Kidney (tissue), 14 donors: Measurements from ENCODE around the gene SCAI. TPM values are rescaled to one million over a fixed set of nuclear protein-coding genes. Genes with fewer than 3 reads are reported as not detected.

Experiments
- DNase-seq, 5 donors: peaks; one replicate each; pipeline ENCODE4 v3.0.0-alpha.2; 2013 to 2020
- FAIRE-seq: peaks from 2 replicates; lab custom pipeline; 2012; peaks lifted over from hg19 to GRCh38; lab: Jason Lieb, UNC
- H3K27ac ChIP-seq, 2 donors: one replicate each; pipeline ENCODE4 v1.7.0; 2013; ENCODE audit warnings: low read depth in 2 of 2, low read length in 2 of 2, inconsistent platforms in 1 of 2
- H3K27me3 ChIP-seq: one replicate; pipeline ENCODE4 v1.7.1; 2013; ENCODE audit warnings: low read length, inconsistent platforms; ENCODE audit not compliant: control insufficient read depth, insufficient read depth
- H3K36me3 ChIP-seq, 3 donors: one replicate each; pipeline versions ENCODE4 v1.7.0 to v1.7.1; 2013; ENCODE audit warnings: low read length in 3 of 3, control low read depth in 1 of 3, inconsistent platforms in 1 of 3; ENCODE audit not compliant: insufficient read depth in 3 of 3, control insufficient read depth in 2 of 3
- H3K4me1 ChIP-seq, 3 donors: one replicate each; pipeline versions ENCODE4 v1.7.0 to v1.7.1; 2013; ENCODE audit warnings: low read length in 3 of 3, inconsistent platforms in 1 of 3, low read depth in 1 of 3; ENCODE audit not compliant: control insufficient read depth in 2 of 3, insufficient read depth in 2 of 3
- H3K4me3 ChIP-seq, 3 donors: one replicate each; pipeline versions ENCODE4 v1.7.0 to v1.8.1; 2013; ENCODE audit warnings: low read length in 3 of 3, control low read depth in 1 of 3, inconsistent platforms in 1 of 3
- H3K9ac ChIP-seq, 3 donors: one replicate each; pipeline versions ENCODE4 v1.7.0 to v1.7.1; 2013; ENCODE audit warnings: low read length in 3 of 3, control low read depth in 1 of 3, inconsistent platforms in 1 of 3
- H3K9me3 ChIP-seq, 3 donors: one replicate each; pipeline versions ENCODE4 v1.7.0 to v1.7.1; 2013; ENCODE audit warnings: low read length in 3 of 3, control low read depth in 1 of 3, inconsistent platforms in 1 of 3; ENCODE audit not compliant: control insufficient read depth in 2 of 3, insufficient read depth in 1 of 3
- intact Hi-C: fragments of 100-400 bp; cut with DNase I; formaldehyde crosslinking; loops from one replicate; pipeline ENCODE4 v1.11.1; 2022
- polyA plus RNA-seq: library from polyadenylated mRNA; stranded (reverse); fragments of 350-450 nt; fragmentation: Illumina TruSeq; extraction: RNeasy Lipid Tissue Mini Kit (QIAGEN cat#74804); gene quantifications from one replicate; pipeline ENCODE4 v1.2.3, GENCODE V29; 2014; ENCODE audit warnings: low read depth, low replicate concordance; ENCODE audit not compliant: insufficient read depth
- total RNA-seq: library from RNA; stranded (reverse); fragmentation: NEBNext Ultra II Directional; extraction: Animal tissue kit (Norgen Biotek cat#: 25700); gene quantifications from one replicate; pipeline ENCODE4 v1.2.1, GENCODE V29; 2021
- TF ChIP-seq, protein P1 (sequence below): IDR thresholded peaks from 3 replicates; pipeline ENCODE4 v1.5.1; 2012; ENCODE audit warnings: mild to moderate bottlenecking, moderate library complexity, borderline replicate concordance; ENCODE audit not compliant: insufficient read depth; ENCODE audit errors: extremely low read depth
- donor health status: control.
- donor health status: control.
- donor health status: control.
- donor health status: control.
- donor health status: control.
- donor health status: DM: yes; HTN: yes; CAD: no.
- donor health status: Normal renal cell carcinoma (clear cell type).

Gene SCAI
- total and polyA plus RNA-seq, 2 donors from 2014 or later, result 1.4 to 6.9 TPM

- H3K4me3 ChIP-seq, result peak within 1 kb of the TSS; percentile 93 to 97 (median 93)
- intact Hi-C loops, result no loop called here
- H3K9me3 ChIP-seq, result no peaks in the 10 kb centered on the region
- H3K27ac ChIP-seq, result peak within 1 kb of the TSS; percentile 93 to 95
- no peak for FAIRE-seq
- TF ChIP-seq, protein P1, sequence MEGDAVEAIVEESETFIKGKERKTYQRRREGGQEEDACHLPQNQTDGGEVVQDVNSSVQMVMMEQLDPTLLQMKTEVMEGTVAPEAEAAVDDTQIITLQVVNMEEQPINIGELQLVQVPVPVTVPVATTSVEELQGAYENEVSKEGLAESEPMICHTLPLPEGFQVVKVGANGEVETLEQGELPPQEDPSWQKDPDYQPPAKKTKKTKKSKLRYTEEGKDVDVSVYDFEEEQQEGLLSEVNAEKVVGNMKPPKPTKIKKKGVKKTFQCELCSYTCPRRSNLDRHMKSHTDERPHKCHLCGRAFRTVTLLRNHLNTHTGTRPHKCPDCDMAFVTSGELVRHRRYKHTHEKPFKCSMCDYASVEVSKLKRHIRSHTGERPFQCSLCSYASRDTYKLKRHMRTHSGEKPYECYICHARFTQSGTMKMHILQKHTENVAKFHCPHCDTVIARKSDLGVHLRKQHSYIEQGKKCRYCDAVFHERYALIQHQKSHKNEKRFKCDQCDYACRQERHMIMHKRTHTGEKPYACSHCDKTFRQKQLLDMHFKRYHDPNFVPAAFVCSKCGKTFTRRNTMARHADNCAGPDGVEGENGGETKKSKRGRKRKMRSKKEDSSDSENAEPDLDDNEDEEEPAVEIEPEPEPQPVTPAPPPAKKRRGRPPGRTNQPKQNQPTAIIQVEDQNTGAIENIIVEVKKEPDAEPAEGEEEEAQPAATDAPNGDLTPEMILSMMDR, result no peak
- peaks cover 0 to 6% (median 1%) of the 10 kb centered on the region in 3 donors for H3K36me3 ChIP-seq
- H3K4me1 ChIP-seq, result peaks cover 0 to 3% (median 0%) of the 10 kb centered on the region in 3 donors
- H3K9ac ChIP-seq, result peak within 1 kb of the TSS; percentile 90 to 96 (median 92)
- H3K27me3 ChIP-seq, result no peaks in the 10 kb centered on the region
- peak; percentile 97 to 99 (median 98) for DNase-seq
Measured at GRCh38 chr9:124940894-124941678, 202.2 kb downstream of the SCAI start, which contains the start of gene GOLGA1. TSS of gene GOLGA1 (minus strand) at chr9:124941083. CDS start at chr9:124938711, 2,372 bp downstream.

DNA sequence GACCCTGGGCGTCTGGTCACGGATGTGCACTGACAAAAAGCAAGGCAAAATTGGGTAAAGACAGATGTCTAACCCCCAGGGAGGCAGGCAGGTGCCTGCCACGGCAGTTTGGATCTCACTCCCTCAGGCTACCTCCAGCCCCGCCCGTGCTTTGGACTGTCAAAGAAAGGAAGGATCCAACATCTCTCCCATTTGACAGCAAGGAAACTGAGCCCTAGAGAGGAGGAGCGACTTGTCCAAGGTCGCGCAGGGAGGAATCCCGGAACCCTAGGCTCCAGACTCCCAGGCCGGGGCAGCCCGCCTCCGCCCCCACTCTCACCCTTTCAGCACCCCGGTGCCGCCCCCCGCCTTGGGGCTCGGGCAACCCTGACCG, 202.8 kb downstream of the SCAI start:
- Histone ChIP-seq H3K4me3 (peak overlapping the region; percentile 66 to 93 (median 92)), H3K36me3 (peaks cover 0 to 8% (median 5%) of the 10 kb centered on the region in 3 donors), H3K4me1 (peaks cover 0 to 3% (median 0%) of the 10 kb centered on the region in 3 donors), H3K9ac (peak overlapping the region; percentile 81 to 90 (median 81)), H3K27ac (peak overlapping the region; percentile 93 to 95), H3K9me3 (no peaks in the 10 kb centered on the region), H3K27me3 (no peaks in the 10 kb centered on the region)
- no peak for FAIRE-seq
- DNase-seq, result no peak
- TF ChIP-seq, protein P1, result no peak
- intact Hi-C loops, result no loop called here

DNA sequence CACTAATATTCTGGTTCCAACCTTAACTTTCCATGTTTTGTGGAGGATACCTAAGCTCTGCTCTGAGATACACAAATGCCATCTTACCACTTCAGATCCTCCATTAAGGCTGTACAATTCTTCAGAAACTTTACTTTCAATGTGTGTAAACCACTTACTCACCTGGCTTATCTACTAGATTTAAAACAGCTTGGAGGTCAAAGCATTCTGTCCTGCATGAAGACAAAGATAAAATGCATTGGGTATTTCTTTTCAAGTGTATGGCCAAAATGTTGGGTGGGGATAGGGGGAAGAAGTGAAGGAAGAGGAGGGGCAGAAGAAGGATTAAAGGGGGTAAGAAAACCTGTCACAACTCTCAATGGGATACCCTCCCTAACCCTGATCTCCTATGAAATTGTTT, 203.4 kb downstream of the SCAI start:
- Histone ChIP-seq H3K9me3 (no peaks in the 10 kb centered on the region), H3K4me1 (peaks cover 0 to 3% (median 0%) of the 10 kb centered on the region in 3 donors), H3K27ac (no peak overlapping the region), H3K36me3 (peaks cover 0 to 8% (median 5%) of the 10 kb centered on the region in 3 donors), H3K4me3 (peak overlapping the region; percentile 66 to 93 (median 92)), H3K9ac (peak overlapping the region; percentile 81 to 90 (median 81)), H3K27me3 (no peaks in the 10 kb centered on the region)
- FAIRE-seq, result no peak
- intact Hi-C loops, result no loop called here
- TF ChIP-seq, protein P1, result no peak
- peak in 1 of 5 donors; percentile 1 for DNase-seq
